ENCODE results near the gene HEXB. TPM values are rescaled to one million over a fixed set of nuclear protein-coding genes. Genes with fewer than 3 reads are reported as not detected.
A peak's percentile ranks its signal among the peaks of the same experiment; 100 is the strongest.

HEXB gene
- total RNA-seq, 5 donors from 2014 or later (not counting 1 experiment from before 2014, with no cell fraction given) = 32.5 to 52.0 (median 44.0) TPM

- DNase-seq (no peak), ATAC-seq (replicated peaks in 1 of 4) (no peak)
- no peaks in the 10 kb centered on the region for H3K27me3 Mint-ChIP-seq
- no peak overlapping the region for H3K27ac ChIP-seq (ENCODE audit: low read length)
- ChIA-PET POLR2A (interaction anchor here (0.6 kb wide), 3 partner anchors 20 to 612 kb away, joined by 3 to 4 read pairs (median 4); no protein-coding TSS in a partner anchor), CTCF (interaction anchor here in 1 of 2 donors (0.5 kb wide), 1 partner anchor 8 kb away, joined by 4 read pairs; no protein-coding TSS in a partner anchor)
- H3K4me3 ChIP-seq (ENCODE audit: control insufficient read depth in 1 of 2, extremely low read depth in 1 of 2, low read length in 1 of 2) = no peak overlapping the region
- no peak overlapping the region for H3K4me3 Mint-ChIP-seq
- peaks cover 23 to 25% of the 10 kb centered on the region in 2 experiments for H3K4me1 ChIP-seq (ENCODE audit: control insufficient read depth in 1 of 2, extremely low read depth in 1 of 2, insufficient read depth in 2 of 2, low read length in 2 of 2)
- H3K9me3 ChIP-seq = no peaks in the 10 kb centered on the region
- H3K36me3 ChIP-seq (ENCODE audit: control insufficient read depth in 2 of 2, extremely low read depth in 1 of 2, insufficient read depth in 1 of 2, low read length in 1 of 2) = peaks cover 4 to 28% of the 10 kb centered on the region in 2 donors
- H3K36me3 Mint-ChIP-seq = peaks cover 27% of the 10 kb centered on the region
- no peaks in the 10 kb centered on the region for H3K9me3 Mint-ChIP-seq
- H3K4me1 Mint-ChIP-seq = peaks cover 32 to 56% (median 55%) of the 10 kb centered on the region in 3 donors
- no peaks in the 10 kb centered on the region for H3K27me3 ChIP-seq (replicated peaks in 1 of 2; ENCODE audit: control insufficient read depth in 2 of 2, extremely low read depth in 1 of 2, insufficient read depth in 2 of 2, low read length in 1 of 2)
- no peak overlapping the region for H3K27ac Mint-ChIP-seq
Observed at GRCh38 chr5:74763504-74763903, 78.5 kb downstream of the HEXB start.

DNA sequence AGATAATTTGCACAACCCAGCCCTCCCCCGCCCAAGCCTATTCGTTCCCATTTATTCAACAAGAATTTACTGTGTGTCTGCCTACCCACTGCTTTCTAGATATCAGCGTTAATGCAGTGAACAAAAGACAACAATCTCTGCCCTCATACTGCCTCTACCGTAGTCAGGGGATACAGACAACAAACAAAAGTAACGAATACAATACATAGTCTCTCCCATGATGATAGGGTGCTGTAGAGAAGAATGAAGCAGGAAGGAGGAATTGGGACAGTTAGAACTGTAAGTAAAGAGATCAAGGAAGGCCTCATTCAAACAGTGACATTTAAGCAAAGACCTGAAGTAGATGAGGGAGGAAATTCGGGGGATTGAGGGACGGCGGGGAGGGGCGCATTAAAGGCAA is 80.2 kb downstream of the HEXB start:
- H3K27me3 Mint-ChIP-seq = no peaks in the 10 kb centered on the region
- CTCF ChIA-PET = interaction anchor here (0.6 to 0.8 kb wide), 3 partner anchors 44 to 981 kb away, joined by 3 to 5 read pairs (median 3); no protein-coding TSS in a partner anchor
- WGBS (ENCODE audit: insufficient coverage) = 88% methylated on average over 3 of the region's 9 CpGs
- peaks cover 0 to 30% of the 10 kb centered on the region in 2 donors for H3K36me3 ChIP-seq (ENCODE audit: control insufficient read depth in 2 of 2, extremely low read depth in 1 of 2, insufficient read depth in 1 of 2, low read length in 1 of 2)
- peak overlapping the region in 1 of 2 donors; percentile 41 for H3K27ac Mint-ChIP-seq
- H3K9me3 ChIP-seq = no peaks in the 10 kb centered on the region
- H3K4me3 ChIP-seq (ENCODE audit: control insufficient read depth in 1 of 2, extremely low read depth in 1 of 2, low read length in 1 of 2) = no peak overlapping the region
- peaks cover 28% of the 10 kb centered on the region for H3K36me3 Mint-ChIP-seq
- H3K27ac ChIP-seq (ENCODE audit: low read length) = no peak overlapping the region
- H3K4me1 Mint-ChIP-seq = peaks cover 30 to 59% (median 57%) of the 10 kb centered on the region in 3 donors
- POLR2A ChIA-PET = interaction anchor here (0.6 to 0.7 kb wide), 2 partner anchors 19 to 463 kb away, joined by 6 to 8 read pairs; no protein-coding TSS in a partner anchor
- H3K9me3 Mint-ChIP-seq = no peaks in the 10 kb centered on the region
- peak overlapping the region; percentile 63 to 100 (median 99) for H3K4me3 Mint-ChIP-seq
- H3K27me3 ChIP-seq (replicated peaks in 1 of 2; ENCODE audit: control insufficient read depth in 2 of 2, extremely low read depth in 1 of 2, insufficient read depth in 2 of 2, low read length in 1 of 2) = no peaks in the 10 kb centered on the region
- DNase-seq (no peak), ATAC-seq (replicated peaks in 1 of 4) (no peak)
- H3K4me1 ChIP-seq (ENCODE audit: control insufficient read depth in 1 of 2, extremely low read depth in 1 of 2, insufficient read depth in 2 of 2, low read length in 2 of 2) = peaks cover 23 to 25% of the 10 kb centered on the region in 2 experiments

DNA sequence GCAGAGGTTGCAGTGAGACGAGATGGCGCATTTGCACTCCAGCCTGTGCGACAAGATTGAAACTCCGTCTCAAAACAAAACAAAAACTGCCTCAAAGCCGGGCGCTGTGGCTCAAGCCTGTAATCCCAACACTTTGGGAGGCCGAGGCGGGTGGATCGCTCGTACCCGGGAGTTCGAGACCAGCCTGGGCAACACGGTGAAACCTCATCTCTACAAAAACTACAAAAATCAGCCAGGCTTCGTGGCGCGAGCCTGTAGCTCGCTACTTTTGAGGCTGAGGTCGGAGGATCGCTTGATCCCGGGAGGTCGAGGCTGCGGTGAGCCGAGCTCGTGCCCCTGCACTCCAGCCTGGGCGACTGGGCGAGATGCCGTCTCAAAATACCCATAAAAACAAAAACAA is 80.9 kb downstream of the HEXB start:
- Mint-ChIP-seq H3K4me3 (peak overlapping the region; percentile 99 to 100 (median 99)), H3K27me3 (no peaks in the 10 kb centered on the region), H3K36me3 (peaks cover 27% of the 10 kb centered on the region), H3K4me1 (peaks cover 23 to 58% (median 54%) of the 10 kb centered on the region in 3 donors), H3K9me3 (no peaks in the 10 kb centered on the region), H3K27ac (no peak overlapping the region)
- H3K4me1 ChIP-seq (ENCODE audit: control insufficient read depth in 1 of 2, extremely low read depth in 1 of 2, insufficient read depth in 2 of 2, low read length in 2 of 2) = peaks cover 23 to 25% of the 10 kb centered on the region in 2 experiments
- peaks cover 0 to 31% of the 10 kb centered on the region in 2 donors for H3K36me3 ChIP-seq (ENCODE audit: control insufficient read depth in 2 of 2, extremely low read depth in 1 of 2, insufficient read depth in 1 of 2, low read length in 1 of 2)
- ATAC-seq (replicated peaks in 1 of 4) (no peak), DNase-seq (peak in 1 of 35 experiments; percentile 7)
- ChIA-PET CTCF (interaction anchor here (0.8 to 1.3 kb wide), 3 partner anchors 153 to 956 kb away, joined by 3 to 5 read pairs (median 3); partner anchors contain the start of gene HMGCR (in 1 of the 2)), POLR2A (no interaction called here)
- peak overlapping the region; percentile 76 to 96 for H3K4me3 ChIP-seq (ENCODE audit: control insufficient read depth in 1 of 2, extremely low read depth in 1 of 2, low read length in 1 of 2)
- WGBS (ENCODE audit: insufficient coverage) = 68% methylated on average over 17 of the region's 27 CpGs
- H3K27me3 ChIP-seq (replicated peaks in 1 of 2; ENCODE audit: control insufficient read depth in 2 of 2, extremely low read depth in 1 of 2, insufficient read depth in 2 of 2, low read length in 1 of 2) = no peaks in the 10 kb centered on the region
- H3K27ac ChIP-seq (ENCODE audit: low read length) = no peak overlapping the region
- H3K9me3 ChIP-seq = no peaks in the 10 kb centered on the region

DNA sequence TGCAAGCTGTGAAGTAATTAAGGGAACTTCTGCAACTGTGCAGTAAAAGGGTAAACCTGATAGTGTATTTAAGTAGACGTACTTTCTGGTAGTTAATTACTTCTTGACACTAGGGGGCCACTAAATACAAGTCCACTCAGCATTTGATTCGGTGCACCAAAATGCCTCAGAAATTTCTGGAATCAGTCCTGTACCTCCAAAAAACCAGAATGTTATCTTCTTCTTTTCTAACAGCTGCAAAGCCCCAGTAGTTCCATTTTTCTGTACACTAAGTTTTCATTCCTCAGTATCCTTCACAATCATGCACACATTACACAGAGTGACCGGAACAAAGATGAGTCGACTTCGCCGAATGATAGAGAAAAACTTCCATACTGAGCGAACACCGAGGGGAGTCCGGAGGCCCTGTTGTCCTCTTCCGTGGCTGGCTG is 81.4 kb downstream of the HEXB start:
- DNase-seq (peak in 10 of 35 experiments; percentile 3 to 72 (median 13)), ATAC-seq (replicated peaks in 1 of 4) (peak; percentile 53 to 63 (median 60))
- WGBS (ENCODE audit: insufficient coverage) = 2% methylated on average over 9 of the region's 10 CpGs
- Mint-ChIP-seq H3K27me3 (no peaks in the 10 kb centered on the region), H3K4me1 (peaks cover 23 to 58% (median 51%) of the 10 kb centered on the region in 3 donors), H3K4me3 (peak overlapping the region; percentile 99 to 100 (median 99)), H3K36me3 (peaks cover 26% of the 10 kb centered on the region), H3K27ac (peak overlapping the region; percentile 94 to 97), H3K9me3 (no peaks in the 10 kb centered on the region)
- CTCF ChIA-PET = interaction anchor here (0.8 to 1.3 kb wide), 3 partner anchors 81 to 570 kb away, joined by 3 to 5 read pairs (median 3); partner anchors contain the start of genes HEXB (in 1 of the 2) and HMGCR (in 1 of the 2)
- POLR2A ChIA-PET = no interaction called here
- H3K4me1 ChIP-seq (ENCODE audit: control insufficient read depth in 1 of 2, extremely low read depth in 1 of 2, insufficient read depth in 2 of 2, low read length in 2 of 2) = peaks cover 23 to 25% of the 10 kb centered on the region in 2 experiments
- H3K9me3 ChIP-seq = no peaks in the 10 kb centered on the region
- H3K27me3 ChIP-seq (replicated peaks in 1 of 2; ENCODE audit: control insufficient read depth in 2 of 2, extremely low read depth in 1 of 2, insufficient read depth in 2 of 2, low read length in 1 of 2) = no peaks in the 10 kb centered on the region
- H3K36me3 ChIP-seq (ENCODE audit: control insufficient read depth in 2 of 2, extremely low read depth in 1 of 2, insufficient read depth in 1 of 2, low read length in 1 of 2) = peaks cover 0 to 31% of the 10 kb centered on the region in 2 donors
- peak overlapping the region; percentile 54 for H3K27ac ChIP-seq (ENCODE audit: low read length)
- H3K4me3 ChIP-seq (ENCODE audit: control insufficient read depth in 1 of 2, extremely low read depth in 1 of 2, low read length in 1 of 2) = peak overlapping the region; percentile 76 to 96

DNA sequence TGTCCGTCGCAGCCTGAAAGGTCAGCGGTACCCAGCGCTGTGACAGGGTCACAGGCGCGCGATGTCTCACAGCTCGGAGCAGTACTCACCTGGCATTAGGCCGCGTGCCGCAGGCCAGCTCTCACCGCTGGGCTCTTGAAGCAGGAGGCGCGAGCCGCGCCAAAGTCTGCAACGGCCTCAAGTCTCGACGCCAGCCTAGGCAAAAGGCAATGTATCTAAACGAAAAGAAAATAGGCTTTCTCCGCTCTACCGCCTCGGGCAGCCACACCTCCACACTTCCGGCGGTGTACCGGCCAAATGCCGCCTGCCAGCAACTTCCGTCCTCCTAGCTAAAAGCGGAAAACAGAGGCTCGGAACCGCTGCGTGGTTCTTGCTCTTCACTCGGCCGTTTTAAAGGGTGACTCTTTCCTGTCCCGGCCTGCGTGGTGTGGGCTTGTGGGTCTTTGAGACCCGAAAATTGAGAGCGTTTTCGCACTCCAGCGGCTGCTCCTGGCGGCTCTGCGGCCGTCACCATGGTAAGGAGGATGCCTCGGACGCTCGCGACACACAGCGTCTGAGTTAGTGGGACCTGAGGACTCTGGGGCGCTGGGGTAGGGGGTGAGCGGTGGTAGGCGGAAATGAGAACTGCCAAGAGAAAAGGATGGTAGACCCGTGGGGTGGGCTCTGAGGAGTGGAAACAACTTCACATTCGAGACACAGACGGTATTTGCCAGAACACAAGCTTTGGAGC is 82.0 kb downstream of the HEXB start, which contains the start of the genes GFM2 and NSA2:
GFM2 (minus strand) TSS at position 269 of the 730 bp plus-strand sequence. CDS start 3,375 bp downstream, outside the sequence.
NSA2 (plus strand) TSS at position 401 of the 730 bp plus-strand sequence; CDS start at position 513, 112 bp downstream.
- Histone ChIP-seq H3K9me3 (no peaks in the 10 kb centered on the region), H3K36me3 (ENCODE audit: control insufficient read depth in 2 of 2, extremely low read depth in 1 of 2, insufficient read depth in 1 of 2, low read length in 1 of 2) (peaks cover 0 to 26% of the 10 kb centered on the region in 2 donors), H3K4me3 (ENCODE audit: control insufficient read depth in 1 of 2, extremely low read depth in 1 of 2, low read length in 1 of 2) (peak within 1 kb of the TSS; percentile 76 to 96), H3K27ac (ENCODE audit: low read length) (peak within 1 kb of the TSS; percentile 54), H3K27me3 (replicated peaks in 1 of 2; ENCODE audit: control insufficient read depth in 2 of 2, extremely low read depth in 1 of 2, insufficient read depth in 2 of 2, low read length in 1 of 2) (no peaks in the 10 kb centered on the region), H3K4me1 (ENCODE audit: control insufficient read depth in 1 of 2, extremely low read depth in 1 of 2, insufficient read depth in 2 of 2, low read length in 2 of 2) (peaks cover 23 to 25% of the 10 kb centered on the region in 2 experiments)
- Mint-ChIP-seq H3K4me1 (peaks cover 23 to 53% (median 49%) of the 10 kb centered on the region in 3 donors), H3K36me3 (peaks cover 20% of the 10 kb centered on the region), H3K27ac (peak within 1 kb of the TSS; percentile 94 to 97), H3K4me3 (peak within 1 kb of the TSS; percentile 99 to 100 (median 99)), H3K9me3 (no peaks in the 10 kb centered on the region), H3K27me3 (no peaks in the 10 kb centered on the region)
- WGBS (ENCODE audit: insufficient coverage) = under 1% methylated on average over 51 of the region's 54 CpGs
- peak; percentile 91 to 93 (median 92) for ATAC-seq (replicated peaks in 1 of 4)
- ChIA-PET CTCF (interaction anchor here (0.9 to 1.3 kb wide), 3 partner anchors 82 to 570 kb away, joined by 3 read pairs; partner anchors contain the start of genes HEXB (in 1 of the 2) and HMGCR (in 1 of the 2)), POLR2A (interaction anchor here in 1 of 2 donors (0.6 kb wide), 1 partner anchor 570 kb away, joined by 3 read pairs; the partner anchor contains the start of gene HMGCR)
- peak; percentile 85 to 96 (median 91) for DNase-seq

- Histone ChIP-seq H3K27ac (ENCODE audit: low read length) (peak overlapping the region; percentile 54), H3K4me1 (ENCODE audit: control insufficient read depth in 1 of 2, extremely low read depth in 1 of 2, insufficient read depth in 2 of 2, low read length in 2 of 2) (peaks cover 23 to 25% of the 10 kb centered on the region in 2 experiments), H3K27me3 (replicated peaks in 1 of 2; ENCODE audit: control insufficient read depth in 2 of 2, extremely low read depth in 1 of 2, insufficient read depth in 2 of 2, low read length in 1 of 2) (no peaks in the 10 kb centered on the region), H3K4me3 (ENCODE audit: control insufficient read depth in 1 of 2, extremely low read depth in 1 of 2, low read length in 1 of 2) (peak overlapping the region; percentile 76 to 96), H3K36me3 (ENCODE audit: control insufficient read depth in 2 of 2, extremely low read depth in 1 of 2, insufficient read depth in 1 of 2, low read length in 1 of 2) (peaks cover 0 to 28% of the 10 kb centered on the region in 2 donors), H3K9me3 (no peaks in the 10 kb centered on the region)
- DNase-seq (no peak), ATAC-seq (replicated peaks in 1 of 4) (peak in 1 of 4 experiments; percentile 20)
- Mint-ChIP-seq H3K4me1 (peaks cover 23 to 47% (median 46%) of the 10 kb centered on the region in 3 donors), H3K27me3 (no peaks in the 10 kb centered on the region), H3K36me3 (peaks cover 17% of the 10 kb centered on the region), H3K27ac (peak overlapping the region; percentile 94 to 97), H3K9me3 (no peaks in the 10 kb centered on the region), H3K4me3 (peak overlapping the region; percentile 99 to 100 (median 99))
- ChIA-PET CTCF (interaction anchor here in 1 of 2 donors (1.0 kb wide), 1 partner anchor 283 kb away, joined by 3 read pairs; no protein-coding TSS in a partner anchor), POLR2A (interaction anchor here in 1 of 2 donors (0.6 kb wide), 1 partner anchor 569 kb away, joined by 3 read pairs; the partner anchor contains the start of gene HMGCR)
- 0% methylated on average over 3 of the region's 9 CpGs for WGBS (ENCODE audit: insufficient coverage)
Observed at GRCh38 chr5:74767579-74767913, 82.5 kb downstream of the HEXB start.

Measured in T-cell (primary cell).